ENCODE measurements around the gene BABAM2. TPM values are rescaled to one million over a fixed set of nuclear protein-coding genes. Genes with fewer than 3 reads are reported as not detected.

The BABAM2 gene
- total RNA-seq (2014; rRNA removed; shearing (Covaris generic)), result 22.8 and 35.2 TPM in 2 replicates
- polyA plus RNA-seq (2016; fragmentation: Nextera tagmentation; extraction: Ambion mirVana), result 45.6 and 46.1 TPM in 2 replicates

GRCh38 chr2:27890146-27890923, at the start of gene BABAM2, which contains the start of gene RBKS:
Gene BABAM2 (plus strand): TSS chr2:27890729. CDS start chr2:27894557, 3,828 bp downstream.
Gene RBKS (minus strand): TSS chr2:27890387. CDS start chr2:27890345, 42 bp downstream.
- TF ChIP-seq EZH2phosphoT487 (IDR thresholded peaks at IDR 0.05; ENCODE audit: insufficient read depth, low read depth), result no peak
- no peak for TF ChIP-seq EZH2 (IDR thresholded peaks at IDR 0.05; ENCODE audit: insufficient read depth, poor library complexity, severe bottlenecking)
- no peaks in the 10 kb centered on the region for H3K9me3 ChIP-seq (ENCODE audit: low read depth)
- H3K27ac ChIP-seq, result peak within 1 kb of the TSS; percentile 75
- in situ Hi-C loops (cut with MboI), result no loop called here
- peak within 1 kb of the TSS; percentile 82 for H3K4me3 ChIP-seq
- H3K4me2 ChIP-seq (ENCODE audit: unreplicated experiment), result peak within 1 kb of the TSS; percentile 83
- peak within 1 kb of the TSS; percentile 92 for H2AFZ ChIP-seq
- peak within 1 kb of the TSS; percentile 87 for H3K9ac ChIP-seq
- WGBS, 2 experiments (ENCODE audit: low coverage in 1 of 2, low lambda C conversion rate in 2 of 2, missing lambda C conversion rate in 2 of 2), result 1% methylated on average over 51 to 77 of the region's 79 CpGs
- H3K4me1 ChIP-seq (ENCODE audit: insufficient read depth), result peaks cover 43% of the 10 kb centered on the region
- DNase-seq, result peak; percentile 93
- peaks cover 40% of the 10 kb centered on the region for H3K79me2 ChIP-seq (ENCODE audit: insufficient read depth)
- no peaks in the 10 kb centered on the region for H3K9me2 ChIP-seq (ENCODE audit: insufficient read depth)
- H3K27me3 ChIP-seq (replicated peaks; ENCODE audit: insufficient read depth), result no peaks in the 10 kb centered on the region
- no peaks in the 10 kb centered on the region; the same call in 1 of the 2 replicates for H3K36me3 ChIP-seq (ENCODE audit: low read depth)
- no peaks in the 10 kb centered on the region for H4K20me1 ChIP-seq (ENCODE audit: insufficient read depth)
- H3F3A ChIP-seq (ENCODE audit: insufficient read depth), result peaks cover 41% of the 10 kb centered on the region

GRCh38 chr2:27842894-27843293, 47.6 kb upstream of the BABAM2 start:
- Histone ChIP-seq H3K4me2 (ENCODE audit: unreplicated experiment) (no peak overlapping the region), H3F3A (ENCODE audit: insufficient read depth) (no peaks in the 10 kb centered on the region; the same call in 1 of the 2 replicates), H3K4me3 (no peak overlapping the region), H3K27ac (no peak overlapping the region), H3K79me2 (ENCODE audit: insufficient read depth) (no peaks in the 10 kb centered on the region), H4K20me1 (ENCODE audit: insufficient read depth) (no peaks in the 10 kb centered on the region), H2AFZ (no peak overlapping the region), H3K36me3 (ENCODE audit: low read depth) (no peaks in the 10 kb centered on the region), H3K9me2 (ENCODE audit: insufficient read depth) (no peaks in the 10 kb centered on the region), H3K27me3 (replicated peaks; ENCODE audit: insufficient read depth) (no peaks in the 10 kb centered on the region), H3K9me3 (ENCODE audit: low read depth) (no peaks in the 10 kb centered on the region), H3K4me1 (ENCODE audit: insufficient read depth) (no peaks in the 10 kb centered on the region), H3K9ac (no peak overlapping the region)
- DNase-seq, result no peak
- TF ChIP-seq EZH2phosphoT487 (IDR thresholded peaks at IDR 0.05; ENCODE audit: insufficient read depth, low read depth) (no peak), EZH2 (IDR thresholded peaks at IDR 0.05; ENCODE audit: insufficient read depth, poor library complexity, severe bottlenecking) (no peak)
- in situ Hi-C loops (cut with MboI), result no loop called here
- 47 to 56% methylated on average over 5 of the region's 5 CpGs for WGBS, 2 experiments (ENCODE audit: low coverage in 1 of 2, low lambda C conversion rate in 2 of 2, missing lambda C conversion rate in 2 of 2)

GRCh38 chr2:27843992-27844391, 46.5 kb upstream of the BABAM2 start:
- Histone ChIP-seq H3K4me3 (no peak overlapping the region), H3K27ac (no peak overlapping the region), H3K36me3 (ENCODE audit: low read depth) (no peaks in the 10 kb centered on the region), H3K9me3 (ENCODE audit: low read depth) (no peaks in the 10 kb centered on the region), H2AFZ (no peak overlapping the region), H3K4me2 (ENCODE audit: unreplicated experiment) (no peak overlapping the region), H4K20me1 (ENCODE audit: insufficient read depth) (no peaks in the 10 kb centered on the region), H3K4me1 (ENCODE audit: insufficient read depth) (no peaks in the 10 kb centered on the region), H3K27me3 (replicated peaks; ENCODE audit: insufficient read depth) (no peaks in the 10 kb centered on the region), H3K9ac (no peak overlapping the region), H3F3A (ENCODE audit: insufficient read depth) (no peaks in the 10 kb centered on the region), H3K79me2 (ENCODE audit: insufficient read depth) (no peaks in the 10 kb centered on the region), H3K9me2 (ENCODE audit: insufficient read depth) (no peaks in the 10 kb centered on the region)
- in situ Hi-C loops (cut with MboI), result no loop called here
- DNase-seq, result no peak
- 95 to 97% methylated on average over 7 of the region's 7 CpGs for WGBS, 2 experiments (ENCODE audit: low coverage in 1 of 2, low lambda C conversion rate in 2 of 2, missing lambda C conversion rate in 2 of 2)
- TF ChIP-seq EZH2 (IDR thresholded peaks at IDR 0.05; ENCODE audit: insufficient read depth, poor library complexity, severe bottlenecking), result no peak
- TF ChIP-seq EZH2phosphoT487 (IDR thresholded peaks at IDR 0.05; ENCODE audit: insufficient read depth, low read depth), result no peak

- no peak overlapping the region for H3K4me3 ChIP-seq
- 51 to 64% methylated on average over 4 of the region's 4 CpGs for WGBS, 2 experiments (ENCODE audit: low coverage in 1 of 2, low lambda C conversion rate in 2 of 2, missing lambda C conversion rate in 2 of 2)
- DNase-seq, result no peak
- no peaks in the 10 kb centered on the region for H3K9me3 ChIP-seq (ENCODE audit: low read depth)
- H3K9me2 ChIP-seq (ENCODE audit: insufficient read depth), result no peaks in the 10 kb centered on the region
- H4K20me1 ChIP-seq (ENCODE audit: insufficient read depth), result no peaks in the 10 kb centered on the region
- no peaks in the 10 kb centered on the region for H3K79me2 ChIP-seq (ENCODE audit: insufficient read depth)
- no peak overlapping the region for H3K9ac ChIP-seq
- no peaks in the 10 kb centered on the region for H3F3A ChIP-seq (ENCODE audit: insufficient read depth)
- TF ChIP-seq EZH2 (IDR thresholded peaks at IDR 0.05; ENCODE audit: insufficient read depth, poor library complexity, severe bottlenecking), result no peak
- no peak for TF ChIP-seq EZH2phosphoT487 (IDR thresholded peaks at IDR 0.05; ENCODE audit: insufficient read depth, low read depth)
- no peak overlapping the region for H3K4me2 ChIP-seq (ENCODE audit: unreplicated experiment)
- H3K27me3 ChIP-seq (replicated peaks; ENCODE audit: insufficient read depth), result no peaks in the 10 kb centered on the region
- H2AFZ ChIP-seq, result no peak overlapping the region
- H3K4me1 ChIP-seq (ENCODE audit: insufficient read depth), result no peaks in the 10 kb centered on the region
- no peak overlapping the region for H3K27ac ChIP-seq
- in situ Hi-C loops (cut with MboI), result no loop called here
- H3K36me3 ChIP-seq (ENCODE audit: low read depth), result no peaks in the 10 kb centered on the region
These were observed 45.7 kb upstream of the BABAM2 start for GRCh38 chr2:27844821-27845255.
